Calu3 (cell line): ENCODE measurements around the gene DUSP7. TPM values are rescaled to one million over a fixed set of nuclear protein-coding genes. Genes with fewer than 3 reads are reported as not detected.

Experiments used
- BruUV-seq: library from RNA; stranded (reverse); fragments of 400-500 nt; replicated peaks from 2 replicates; lab custom pipeline; 2021; lab: Mats Ljungman, UMichigan
- CTCF ChIA-PET: fragments of 300-600 bp; sonication (Branson Sonifier 250); formaldehyde crosslinking; loops from one replicate; lab custom pipeline; 2022; ENCODE audit warnings: antibody characterized with exemption; lab: Charles Lee
- DNase-seq: peaks from one replicate; pipeline ENCODE4 v3.0.0; 2022
- H3K27ac Mint-ChIP-seq: one replicate; pipeline ENCODE4 v1.8.0; 2022; ENCODE audit warnings: mixed read lengths; ENCODE audit not compliant: unreplicated experiment
- H3K27me3 Mint-ChIP-seq: one replicate; pipeline ENCODE4 v1.8.0; 2022; ENCODE audit warnings: mixed read lengths; ENCODE audit not compliant: unreplicated experiment
- H3K36me3 Mint-ChIP-seq: one replicate; pipeline ENCODE4 v1.8.0; 2022; ENCODE audit warnings: mild to moderate bottlenecking, moderate library complexity, mixed read lengths; ENCODE audit not compliant: insufficient read depth, unreplicated experiment
- H3K4me1 Mint-ChIP-seq: one replicate; pipeline ENCODE4 v1.8.0; 2022; ENCODE audit warnings: mild to moderate bottlenecking, low read depth, mixed read lengths; ENCODE audit not compliant: unreplicated experiment
- H3K4me3 Mint-ChIP-seq: one replicate; pipeline ENCODE4 v1.8.0; 2022; ENCODE audit warnings: mild to moderate bottlenecking, low read depth, moderate library complexity, mixed read lengths; ENCODE audit not compliant: unreplicated experiment
- H3K9me3 Mint-ChIP-seq: one replicate; pipeline ENCODE4 v1.8.0; 2022; ENCODE audit warnings: low read depth, mixed read lengths; ENCODE audit not compliant: unreplicated experiment
- intact Hi-C: fragments of 100-400 bp; cut with micrococcal nuclease; formaldehyde crosslinking; loops from one replicate; pipeline ENCODE4 v1.10.0; 2022; ENCODE audit not compliant: unreplicated experiment
- total RNA-seq: library from RNA; stranded (reverse); gene quantifications from 2 replicates; pipeline ENCODE4 v1.2.3, GENCODE V29; 2022
- TF ChIP-seq, protein P1 (sequence below): fragments of 200-600 bp; IDR thresholded peaks from one replicate; pipeline ENCODE4 v1.8.0; 2022; ENCODE audit warnings: antibody characterized with exemption; ENCODE audit not compliant: unreplicated experiment

DUSP7 gene
- total RNA-seq, 1 experiment from 2014 or later: 7.7 TPM

DNA sequence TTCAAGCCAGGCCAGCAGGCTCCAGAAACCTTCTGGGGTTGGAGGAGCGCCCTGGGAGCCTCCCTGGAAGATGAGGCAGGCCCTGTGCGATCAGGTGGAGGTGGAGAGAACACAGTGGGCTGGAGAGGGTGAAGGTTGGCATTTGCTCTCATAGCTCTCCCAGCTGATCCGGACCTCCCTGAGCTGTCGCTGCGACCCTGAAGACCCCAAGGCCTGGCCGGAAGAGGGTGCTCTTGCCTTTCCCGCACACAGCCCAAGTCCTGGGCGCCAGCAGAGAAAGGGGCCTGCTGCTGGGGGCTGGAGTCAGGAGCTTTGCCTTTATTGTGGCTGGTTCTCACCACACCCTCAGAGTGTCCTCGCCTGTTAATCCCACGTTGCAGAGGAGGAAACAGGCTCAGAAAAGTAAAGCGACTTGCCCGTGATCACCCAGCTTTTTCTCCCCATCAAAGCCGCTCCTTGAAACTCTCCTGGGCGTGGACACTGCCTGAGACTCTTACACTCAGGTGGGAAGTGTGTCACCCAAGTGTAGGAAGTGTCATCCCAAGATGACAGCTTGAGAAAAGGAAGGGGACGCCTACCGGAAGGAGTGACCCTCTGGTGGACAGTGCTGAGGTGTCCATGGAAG is 52.1 kb downstream of the DUSP7 start:
- H3K9me3 Mint-ChIP-seq: no peaks in the 10 kb centered on the region
- peaks cover 19% of the 10 kb centered on the region for H3K4me1 Mint-ChIP-seq
- no peak overlapping the region for H3K4me3 Mint-ChIP-seq
- H3K27ac Mint-ChIP-seq: no peak overlapping the region
- no TSS peak for BruUV-seq
- CTCF ChIA-PET: interaction anchor here (0.8 to 1.3 kb wide), 3 partner anchors 52 to 277 kb away, joined by 3 read pairs; partner anchors contain the start of gene DUSP7
- no peak for DNase-seq
- H3K36me3 Mint-ChIP-seq: no peaks in the 10 kb centered on the region
- intact Hi-C loops: loop anchor here (5.0 kb wide), 3 partner anchors 53 to 333 kb away; partner anchors contain the start of gene DUSP7
- TF ChIP-seq, protein P1, sequence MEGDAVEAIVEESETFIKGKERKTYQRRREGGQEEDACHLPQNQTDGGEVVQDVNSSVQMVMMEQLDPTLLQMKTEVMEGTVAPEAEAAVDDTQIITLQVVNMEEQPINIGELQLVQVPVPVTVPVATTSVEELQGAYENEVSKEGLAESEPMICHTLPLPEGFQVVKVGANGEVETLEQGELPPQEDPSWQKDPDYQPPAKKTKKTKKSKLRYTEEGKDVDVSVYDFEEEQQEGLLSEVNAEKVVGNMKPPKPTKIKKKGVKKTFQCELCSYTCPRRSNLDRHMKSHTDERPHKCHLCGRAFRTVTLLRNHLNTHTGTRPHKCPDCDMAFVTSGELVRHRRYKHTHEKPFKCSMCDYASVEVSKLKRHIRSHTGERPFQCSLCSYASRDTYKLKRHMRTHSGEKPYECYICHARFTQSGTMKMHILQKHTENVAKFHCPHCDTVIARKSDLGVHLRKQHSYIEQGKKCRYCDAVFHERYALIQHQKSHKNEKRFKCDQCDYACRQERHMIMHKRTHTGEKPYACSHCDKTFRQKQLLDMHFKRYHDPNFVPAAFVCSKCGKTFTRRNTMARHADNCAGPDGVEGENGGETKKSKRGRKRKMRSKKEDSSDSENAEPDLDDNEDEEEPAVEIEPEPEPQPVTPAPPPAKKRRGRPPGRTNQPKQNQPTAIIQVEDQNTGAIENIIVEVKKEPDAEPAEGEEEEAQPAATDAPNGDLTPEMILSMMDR: no peak
- H3K27me3 Mint-ChIP-seq: peaks cover 15% of the 10 kb centered on the region

DNA sequence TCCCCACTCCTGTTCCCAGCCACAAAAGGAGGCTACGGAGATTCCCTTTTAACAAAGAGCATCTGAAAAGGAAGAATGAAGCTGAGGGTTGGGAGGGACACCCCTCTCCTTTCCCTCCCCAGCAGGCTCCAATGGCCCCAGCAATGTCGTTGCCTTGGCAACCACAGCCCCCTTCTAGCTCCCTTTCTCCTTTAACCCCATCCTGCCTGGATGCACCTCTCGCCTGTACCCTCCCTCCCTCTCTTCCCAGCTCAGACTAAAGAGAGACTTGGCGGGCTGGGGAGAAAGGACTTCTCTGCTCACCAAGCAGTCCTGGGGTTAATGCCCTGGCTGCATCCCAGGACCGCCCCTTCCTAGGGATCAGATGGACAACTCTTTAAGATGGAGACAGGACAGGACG is 53.6 kb downstream of the DUSP7 start:
- no peaks in the 10 kb centered on the region for H3K9me3 Mint-ChIP-seq
- H3K4me3 Mint-ChIP-seq: no peak overlapping the region
- peaks cover 28% of the 10 kb centered on the region for H3K4me1 Mint-ChIP-seq
- no TSS peak for BruUV-seq
- intact Hi-C loops: loop anchor here (5.0 kb wide), 3 partner anchors 55 to 335 kb away; partner anchors contain the start of gene DUSP7
- CTCF ChIA-PET: no interaction called here
- H3K36me3 Mint-ChIP-seq: peaks cover 6% of the 10 kb centered on the region
- DNase-seq: no peak
- no peak overlapping the region for H3K27ac Mint-ChIP-seq
- peaks cover 15% of the 10 kb centered on the region for H3K27me3 Mint-ChIP-seq
- TF ChIP-seq, protein P1: no peak

DNA sequence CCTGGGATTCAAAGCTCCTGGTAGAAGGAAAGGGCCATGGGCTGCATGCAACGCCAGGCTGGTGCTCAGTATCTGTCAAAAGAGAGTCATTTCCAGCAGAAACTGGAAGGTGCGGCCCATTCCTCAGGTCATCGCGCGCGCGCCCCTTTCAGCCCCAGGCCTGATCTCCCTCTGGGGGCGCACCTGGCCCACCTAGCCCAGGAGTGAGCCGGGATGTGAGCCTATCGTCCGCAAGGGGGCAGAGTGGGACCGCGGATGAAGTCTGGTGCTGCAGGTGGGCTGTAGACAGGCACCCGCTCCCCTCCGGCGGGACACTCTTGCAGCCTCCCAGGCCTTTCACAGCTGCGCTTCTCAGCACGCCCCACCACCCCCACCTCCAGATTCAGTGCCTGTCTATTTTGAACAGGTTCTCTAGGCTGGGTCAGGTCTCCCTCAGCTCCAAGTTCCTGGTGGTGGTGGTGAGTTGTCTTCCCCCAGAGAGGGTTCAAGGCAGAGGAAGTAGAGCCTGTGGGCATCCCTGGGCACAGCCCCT is 54.9 kb downstream of the DUSP7 start:
- peaks cover 7% of the 10 kb centered on the region for H3K36me3 Mint-ChIP-seq
- H3K27ac Mint-ChIP-seq: no peak overlapping the region
- intact Hi-C loops: loop anchor here (1.0 to 5.0 kb wide), 4 partner anchors 56 to 336 kb away; partner anchors contain the start of gene DUSP7
- TF ChIP-seq, protein P1: peak; percentile 98
- peaks cover 15% of the 10 kb centered on the region for H3K27me3 Mint-ChIP-seq
- H3K9me3 Mint-ChIP-seq: no peaks in the 10 kb centered on the region
- CTCF ChIA-PET: interaction anchor here (0.7 to 1.4 kb wide), 4 partner anchors 56 to 218 kb away, joined by 3 to 5 read pairs (median 3); no protein-coding TSS in a partner anchor
- DNase-seq: peak; percentile 87
- no peak overlapping the region for H3K4me3 Mint-ChIP-seq
- BruUV-seq: no TSS peak
- peaks cover 38% of the 10 kb centered on the region for H3K4me1 Mint-ChIP-seq

DNA sequence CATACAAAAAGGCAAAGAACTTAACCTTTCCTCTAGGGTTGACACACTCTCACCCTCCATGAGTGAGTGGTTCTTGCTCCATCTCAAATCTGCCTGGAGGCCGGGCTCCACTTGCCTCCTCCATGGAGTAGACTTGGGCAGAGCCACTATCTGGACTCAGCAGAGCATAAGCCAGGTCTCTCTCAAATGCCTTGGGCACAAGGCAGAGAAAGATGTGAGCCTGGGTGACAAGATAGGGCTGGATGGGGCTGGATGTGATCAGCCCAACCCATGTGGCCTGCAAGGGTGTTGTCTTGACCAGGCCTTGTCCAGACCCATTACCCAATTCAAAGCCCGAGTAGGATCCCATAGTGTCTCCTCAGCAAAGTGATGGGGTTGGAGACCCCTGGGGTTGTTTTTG is 56.5 kb downstream of the DUSP7 start:
- intact Hi-C loops: loop anchor here (5.0 kb wide), 3 partner anchors 57 to 337 kb away; partner anchors contain the start of gene DUSP7
- DNase-seq: no peak
- BruUV-seq: no TSS peak
- TF ChIP-seq, protein P1: no peak
- H3K9me3 Mint-ChIP-seq: no peaks in the 10 kb centered on the region
- H3K4me1 Mint-ChIP-seq: peaks cover 22% of the 10 kb centered on the region
- peaks cover 20% of the 10 kb centered on the region for H3K36me3 Mint-ChIP-seq
- peaks cover 15% of the 10 kb centered on the region for H3K27me3 Mint-ChIP-seq
- H3K27ac Mint-ChIP-seq: no peak overlapping the region
- CTCF ChIA-PET: no interaction called here
- H3K4me3 Mint-ChIP-seq: no peak overlapping the region

Other genes with a start within 250 kb of the DUSP7 start
- gene IQCF2, start 195.0 kb downstream of the DUSP7 start, total RNA-seq: not detected in 2 replicates
- gene IQCF5, start 181.0 kb downstream of the DUSP7 start, total RNA-seq: not detected in 2 replicates
- gene IQCF1, start 153.2 kb downstream of the DUSP7 start, total RNA-seq: not detected in 2 replicates
- 39.3 and 40.3 TPM in 2 replicates for gene RRP9, start 114.7 kb downstream of the DUSP7 start, total RNA-seq
- 15.0 and 20.4 TPM in 2 replicates for gene PARP3, start 114.2 kb downstream of the DUSP7 start, total RNA-seq
- gene GPR62, start 101.2 kb downstream of the DUSP7 start, total RNA-seq: not detected in 2 replicates
- 29.8 and 31.5 TPM in 2 replicates for gene PCBP4, start 89.1 kb downstream of the DUSP7 start, total RNA-seq
- gene ABHD14B, start 82.5 kb downstream of the DUSP7 start, total RNA-seq: 39.8 and 45.4 TPM in 2 replicates
- 6.6 and 7.3 TPM in 2 replicates for gene ABHD14A, start 81.5 kb downstream of the DUSP7 start, total RNA-seq
- 71.6 and 74.9 TPM in 2 replicates for gene ACY1, start 73.0 kb downstream of the DUSP7 start, total RNA-seq
- gene RPL29, start 60.7 kb downstream of the DUSP7 start, total RNA-seq: 747 and 782 TPM in 2 replicates
- 26.4 and 26.9 TPM in 2 replicates for gene POC1A, start 97.9 kb upstream of the DUSP7 start, total RNA-seq
- 80.2 and 81.7 TPM in 2 replicates for gene ALAS1, start 141.6 kb upstream of the DUSP7 start, total RNA-seq
- gene TLR9, start 169.1 kb upstream of the DUSP7 start, total RNA-seq: 0.14 and 0.27 TPM in 2 replicates
- 48.1 and 49.1 TPM in 2 replicates for gene TWF2, start 182.6 kb upstream of the DUSP7 start, total RNA-seq
- 6.5 and 7.1 TPM in 2 replicates for gene PPM1M, start 189.2 kb upstream of the DUSP7 start, total RNA-seq
- gene WDR82, start 222.1 kb upstream of the DUSP7 start, total RNA-seq: 55.4 and 59.7 TPM in 2 replicates
- gene GLYCTK, start 231.3 kb upstream of the DUSP7 start, total RNA-seq: 9.4 and 10.7 TPM in 2 replicates